Adrenal gland (tissue), 5 donors: Measurements from ENCODE around the gene REXO1.

Experiments used
- POLR2A ChIP-seq, 2 donors: fragments of 450-650 bp; IDR thresholded peaks; one replicate each; pipeline ENCODE4 v1.6.1; 2017; ENCODE audit warnings: antibody characterized with exemption in 2 of 2, mild to moderate bottlenecking in 2 of 2, moderate library complexity in 1 of 2
- TF ChIP-seq, protein P1 (sequence below), 6 experiments: fragments of 450-650 bp in 4 of 6; fragments of 200-600 bp in 2 of 6; sonication (generic) in 1 of 6; IDR thresholded peaks; 1 replicate in 5 of 6; 2 replicates in 1 of 6; pipeline versions ENCODE4 v1.5.1 to v1.8.0; 2016 to 2021; ENCODE audit warnings: antibody characterized with exemption in 6 of 6, mild to moderate bottlenecking in 2 of 6, moderate library complexity in 1 of 6
- donor health status: DM: no; HTN: no; CAD: no.

DNA sequence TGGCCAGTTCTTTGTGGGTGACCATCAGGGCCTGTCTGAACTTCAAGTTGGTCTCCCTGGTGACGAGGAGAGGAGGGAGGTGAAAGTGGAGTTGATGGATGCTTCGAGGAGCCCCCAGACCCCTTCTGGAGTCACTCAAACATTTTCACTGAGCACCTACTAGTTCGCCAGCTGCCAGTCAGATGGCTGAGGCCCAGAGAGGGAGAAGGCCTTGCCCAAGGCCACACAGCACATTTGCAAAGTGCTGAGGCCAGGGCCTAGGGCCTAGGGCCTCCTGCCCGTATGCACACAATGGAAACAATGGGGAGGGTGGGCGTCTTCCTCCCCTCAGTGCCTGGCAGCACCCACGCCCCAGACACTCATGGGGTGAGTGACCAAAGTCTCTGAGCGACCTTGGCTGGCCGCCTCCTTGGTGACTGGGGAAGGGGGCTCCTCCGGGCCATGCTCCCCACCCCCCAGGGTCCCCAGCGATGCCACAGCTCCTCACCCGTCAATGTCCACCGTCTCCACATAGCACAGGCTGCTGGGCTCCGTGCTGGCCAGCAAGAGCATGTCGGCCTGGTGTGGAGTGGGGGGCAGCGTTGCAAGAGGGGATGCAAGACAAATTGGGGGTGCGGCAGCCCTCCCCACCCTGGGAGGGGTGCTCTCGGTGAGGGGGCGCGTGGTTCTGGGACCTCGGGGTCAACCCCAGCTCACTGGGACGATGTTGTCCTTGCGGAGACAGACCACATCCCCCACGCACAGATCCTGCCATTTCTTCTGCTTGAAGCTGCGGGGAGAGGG lies 42.7 kb downstream of the REXO1 start:
- TF ChIP-seq, protein P1, sequence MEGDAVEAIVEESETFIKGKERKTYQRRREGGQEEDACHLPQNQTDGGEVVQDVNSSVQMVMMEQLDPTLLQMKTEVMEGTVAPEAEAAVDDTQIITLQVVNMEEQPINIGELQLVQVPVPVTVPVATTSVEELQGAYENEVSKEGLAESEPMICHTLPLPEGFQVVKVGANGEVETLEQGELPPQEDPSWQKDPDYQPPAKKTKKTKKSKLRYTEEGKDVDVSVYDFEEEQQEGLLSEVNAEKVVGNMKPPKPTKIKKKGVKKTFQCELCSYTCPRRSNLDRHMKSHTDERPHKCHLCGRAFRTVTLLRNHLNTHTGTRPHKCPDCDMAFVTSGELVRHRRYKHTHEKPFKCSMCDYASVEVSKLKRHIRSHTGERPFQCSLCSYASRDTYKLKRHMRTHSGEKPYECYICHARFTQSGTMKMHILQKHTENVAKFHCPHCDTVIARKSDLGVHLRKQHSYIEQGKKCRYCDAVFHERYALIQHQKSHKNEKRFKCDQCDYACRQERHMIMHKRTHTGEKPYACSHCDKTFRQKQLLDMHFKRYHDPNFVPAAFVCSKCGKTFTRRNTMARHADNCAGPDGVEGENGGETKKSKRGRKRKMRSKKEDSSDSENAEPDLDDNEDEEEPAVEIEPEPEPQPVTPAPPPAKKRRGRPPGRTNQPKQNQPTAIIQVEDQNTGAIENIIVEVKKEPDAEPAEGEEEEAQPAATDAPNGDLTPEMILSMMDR (IDR thresholded peaks at IDR 0.05) = no peak
- no peak for TF ChIP-seq POLR2A (IDR thresholded peaks at IDR 0.05)
